K562 (cell line): Measurements from ENCODE around the gene CTNS. TPM values are rescaled to one million over a fixed set of nuclear protein-coding genes. Genes with fewer than 3 reads are reported as not detected.
A peak's percentile ranks its signal among the peaks of the same experiment; 100 is the strongest.

Source experiments
- ATAC-seq: fragments of 200-7000 bp; cut with Tn5 transposase; 3 replicates; pipeline ENCODE4 v1.9.1; 2020; ENCODE audit warnings: moderate library complexity
- BruUV-seq: library from RNA; stranded (reverse); fragments of 400-500 nt; replicated peaks from 2 replicates; lab custom pipeline; 2021; lab: Mats Ljungman, UMichigan
- CTCF ChIA-PET: fragments of 300-600 bp; formaldehyde crosslinking; extraction: SDS; loops from one replicate; lab custom pipeline; 2021; ENCODE audit warnings: low intra/inter-chr PET ratio; lab: Yijun Ruan, JAX
- POLR2A ChIA-PET: fragments of 300-600, 350-650 bp; sonication (Branson Sonifier 250); formaldehyde crosslinking; extraction: SDS; loops from one replicate; lab custom pipeline; 2021; ENCODE audit warnings: antibody characterized with exemption, inconsistent platforms; lab: Yijun Ruan, JAX
- DNase-seq, 4 experiments: peaks; one replicate each; pipeline versions ENCODE4 v3.0.0 to v3.0.0-alpha.2; 2011 to 2018; ENCODE audit warnings: low spot score in 3 of 4, mixed read lengths in 3 of 4; ENCODE audit errors: extremely low read depth in 1 of 4
- FAIRE-seq: peaks from 2 replicates; lab custom pipeline; 2011; peaks lifted over from hg19 to GRCh38; lab: Jason Lieb, UNC
- H2AFZ ChIP-seq: 2 replicates; pipeline ENCODE4 v1.6.0; 2011; ENCODE audit warnings: low read depth, low read length, control low read depth, inconsistent platforms
- H3K27ac ChIP-seq: fragments of 200-600 bp; 3 replicates; pipeline ENCODE4 v1.8.0; 2011; ENCODE audit warnings: low read depth, mild to moderate bottlenecking, control low read depth, inconsistent platforms, low read length, moderate library complexity, mixed read lengths; ENCODE audit errors: extremely low read depth
- H3K27me3 ChIP-seq, 2 experiments: fragments of 300-600 bp in 1 of 2; 2 replicates in 1 of 2; 3 replicates in 1 of 2; pipeline versions ENCODE4 v1.6.0 to v1.8.0; 2011; ENCODE audit warnings: inconsistent platforms in 2 of 2, low read length in 2 of 2, mild to moderate bottlenecking in 1 of 2, mixed read lengths in 1 of 2, moderate library complexity in 1 of 2; ENCODE audit not compliant: control insufficient read depth in 2 of 2, insufficient read depth in 2 of 2
- H3K36me3 ChIP-seq: fragments of 300-600 bp; 3 replicates; pipeline ENCODE4 v1.8.0; 2011; ENCODE audit warnings: mild to moderate bottlenecking, low read length, inconsistent platforms; ENCODE audit not compliant: control insufficient read depth, insufficient read depth
- H3K4me1 ChIP-seq, 2 experiments: fragments of 200-600 bp in 1 of 2; replicated peaks in 1 of 2; 2 replicates in 1 of 2; 3 replicates in 1 of 2; pipeline versions ENCODE4 v1.5.1 to v1.8.0; 2011; ENCODE audit warnings: inconsistent platforms in 2 of 2, low read length in 2 of 2, mild to moderate bottlenecking in 1 of 2, mixed read lengths in 1 of 2, moderate library complexity in 1 of 2; ENCODE audit not compliant: control insufficient read depth in 2 of 2, insufficient read depth in 2 of 2
- H3K4me2 ChIP-seq: 2 replicates; pipeline ENCODE4 v1.6.1; 2011; ENCODE audit warnings: low read length, control low read depth, inconsistent platforms, mixed read lengths; ENCODE audit not compliant: insufficient read depth
- H3K4me3 ChIP-seq: fragments of 200-600 bp; sonication (generic), shearing (Covaris generic); 2 replicates; pipeline ENCODE4 v1.5.1; 2016; ENCODE audit warnings: control low read depth, inconsistent platforms
- H3K79me2 ChIP-seq: fragments of 200-600 bp; 3 replicates; pipeline ENCODE4 v1.8.0; 2011; ENCODE audit warnings: low read length, inconsistent platforms; ENCODE audit not compliant: control insufficient read depth, insufficient read depth
- H3K9ac ChIP-seq, 2 experiments: 2 replicates each; pipeline versions ENCODE4 v1.6.0 to v1.6.1; 2011; ENCODE audit warnings: low read depth in 2 of 2, low read length in 2 of 2, control low read depth in 1 of 2, inconsistent platforms in 1 of 2, mild to moderate bottlenecking in 1 of 2, mixed read lengths in 1 of 2; ENCODE audit not compliant: insufficient read depth in 1 of 2
- H3K9me1 ChIP-seq: one replicate; pipeline ENCODE4 v1.6.0; 2011; ENCODE audit warnings: inconsistent platforms, mild to moderate bottlenecking, low read length, moderate library complexity; ENCODE audit not compliant: control insufficient read depth, insufficient read depth
- H3K9me3 ChIP-seq: replicated peaks from 2 replicates; pipeline ENCODE4 v1.5.1; 2011; ENCODE audit warnings: low read depth, low read length, inconsistent platforms; ENCODE audit not compliant: control insufficient read depth, insufficient read depth
- H4K20me1 ChIP-seq: replicated peaks from 2 replicates; pipeline ENCODE4 v1.6.1; 2011; ENCODE audit warnings: low read length, inconsistent platforms, mixed read lengths; ENCODE audit not compliant: control insufficient read depth, insufficient read depth
- POLR2G ChIP-seq: fragments of 200-400 bp; formaldehyde crosslinking; IDR thresholded peaks from 2 replicates; pipeline ENCODE4 v1.6.1; 2017; ENCODE audit warnings: low read depth, mild to moderate bottlenecking, antibody characterized with exemption, low read length, moderate library complexity
- SAFB ChIP-seq: fragments of 200-400 bp; formaldehyde crosslinking; IDR thresholded peaks from 2 replicates; pipeline ENCODE4 v1.6.1; 2017; ENCODE audit warnings: low read depth, low read length, borderline replicate concordance
- WGBS: fragments of 100-300 bp; shearing (Covaris generic); methylation state at CpG from one replicate; pipeline ENCODE4 v1.1.6; 2016; ENCODE audit warnings: low coverage, mixed read lengths; ENCODE audit not compliant: insufficient coverage; ENCODE audit errors: missing lambda C conversion rate; 5-methylcytosine and 5-hydroxymethylcytosine counted together
- in situ Hi-C: fragments of 300-500 bp; cut with MboI; formaldehyde crosslinking; loops from 4 replicates; pipeline ENCODE4 v1.15.0; 2018; ENCODE audit warnings: inconsistent platforms, mixed read lengths
- intact Hi-C: fragments of 100-400 bp; cut with micrococcal nuclease; formaldehyde crosslinking; loops from 2 replicates; pipeline ENCODE4 v1.14.2; 2022
- polyA plus RNA-seq, 8 experiments: library from polyadenylated mRNA; depleted of rRNA in 4 of 8; stranded (reverse) in 5 of 8; unstranded in 3 of 8; fragments of >200 nt; fragmentation: Nextera tagmentation in 2 of 8; fragmentation: Illumina TruSeq in 1 of 8; extraction: Ambion mirVana in 2 of 8; extraction: Trizol in 1 of 8; gene quantifications; 2 replicates each; pipeline versions ENCODE4 v1.2.1 to v1.2.3, GENCODE V29; 2011 to 2014; ENCODE audit warnings: inconsistent platforms in 1 of 8, missing spikeins in 1 of 8
- total RNA-seq, 7 experiments: library from RNA; depleted of rRNA in 6 of 7; stranded (reverse); fragments of >200 nt in 6 of 7; fragmentation: Illumina TruSeq in 2 of 7; extraction: Trizol in 2 of 7; gene quantifications; 2 replicates each; pipeline versions ENCODE4 v1.2.1 to v1.2.3, GENCODE V29; 2011 to 2021; ENCODE audit warnings: low replicate concordance in 1 of 7

Gene CTNS
- total and polyA plus RNA-seq, 9 of the 15 experiments (the other 6 are each of a cell fraction or from before 2014, with no cell fraction given), result 0.66 to 8.4 (median 4.9) TPM

DNA sequence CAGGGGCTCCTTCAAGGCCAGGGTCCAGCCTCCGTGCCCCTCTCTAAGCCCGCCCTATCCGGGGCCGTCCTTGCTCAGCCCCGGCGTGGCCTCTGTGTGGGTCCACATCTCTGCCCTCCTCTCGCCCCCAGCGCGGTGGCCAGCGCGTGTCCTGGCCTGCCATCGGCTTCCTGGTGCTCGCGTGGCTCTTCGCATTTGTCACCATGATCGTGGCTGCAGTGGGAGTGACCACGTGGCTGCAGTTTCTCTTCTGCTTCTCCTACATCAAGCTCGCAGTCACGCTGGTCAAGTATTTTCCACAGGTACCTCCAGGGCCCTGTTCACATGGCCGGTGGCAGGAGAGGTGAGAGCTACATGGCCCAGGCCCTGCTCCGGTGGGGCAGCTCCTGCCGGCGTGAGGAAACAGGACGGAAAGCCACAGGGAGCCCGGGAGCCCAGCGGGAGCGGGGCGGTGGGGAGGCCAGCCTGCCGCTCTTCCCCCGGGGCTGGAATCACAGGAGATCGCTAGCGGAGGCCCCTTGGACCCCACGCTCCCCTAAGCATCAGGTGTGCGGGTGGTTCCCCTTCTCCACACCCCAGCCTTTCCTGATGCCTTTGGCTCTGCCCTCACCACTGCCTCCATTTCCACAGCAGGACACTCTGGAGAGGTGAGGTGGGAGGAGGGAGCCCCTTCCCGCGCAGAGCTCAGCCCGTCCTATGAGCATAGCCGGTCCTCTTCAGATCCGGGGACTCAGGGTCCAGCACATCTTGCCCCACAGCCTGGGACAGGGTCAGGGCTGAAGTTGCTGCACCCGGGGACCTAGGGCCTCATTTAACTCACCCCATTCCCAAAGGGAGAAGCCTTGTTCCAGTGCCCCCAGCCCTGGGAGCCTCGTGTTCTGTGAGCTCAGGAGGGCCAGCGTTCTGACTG, 21.6 kb downstream of the CTNS start:
- no peak for TF ChIP-seq SAFB
- peak; percentile 10; the same call in 1 of the 2 replicates for TF ChIP-seq POLR2G
- in situ Hi-C loops, result no loop called here
- no peak overlapping the region for H3K27ac ChIP-seq
- H3K9ac ChIP-seq, result peak overlapping the region in 1 of 2 experiments; percentile 45; a peak in 1 of 4 replicates
- ChIA-PET POLR2A (interaction anchor here (0.7 kb wide), 1 partner anchor 16 kb away, joined by 3 read pairs; no protein-coding TSS in a partner anchor), CTCF (no interaction called here)
- H3K27me3 ChIP-seq, result no peaks in the 10 kb centered on the region
- H3K4me1 ChIP-seq, result peaks cover 0 to 34% of the 10 kb centered on the region in 2 experiments; a peak in 2 of 5 replicates
- BruUV-seq, result no TSS peak
- H2AFZ ChIP-seq, result no peak overlapping the region
- H3K9me3 ChIP-seq, result no peaks in the 10 kb centered on the region
- intact Hi-C loops, result no loop called here
- DNase-seq, result no peak
- FAIRE-seq, result no peak
- H3K79me2 ChIP-seq, result no peaks in the 10 kb centered on the region
- H3K4me3 ChIP-seq, result no peak overlapping the region
- no peaks in the 10 kb centered on the region for H3K9me1 ChIP-seq
- no peak overlapping the region for H3K4me2 ChIP-seq
- 86% methylated on average over 18 of the region's 42 CpGs for WGBS
- ATAC-seq, result no peak
- H4K20me1 ChIP-seq, result no peaks in the 10 kb centered on the region
- H3K36me3 ChIP-seq, result no peaks in the 10 kb centered on the region
